NCI-H524 treated with DMSO at 0.1 percent for 48 hours (cell line): ENCODE data around the gene CAV2.

Experiments used
- DNase-seq: peaks from one replicate; lab custom pipeline; 2025; lab: John Stamatoyannopoulos, UW

CAV2 gene

GRCh38 chr7:116524609-116525297, 25.2 kb downstream of the CAV2 start, which contains the start of gene CAV1:
TSS of gene CAV1 (plus strand) at chr7:116525036. CDS start at chr7:116525063, 27 bp downstream.
- no peak for DNase-seq

DNA sequence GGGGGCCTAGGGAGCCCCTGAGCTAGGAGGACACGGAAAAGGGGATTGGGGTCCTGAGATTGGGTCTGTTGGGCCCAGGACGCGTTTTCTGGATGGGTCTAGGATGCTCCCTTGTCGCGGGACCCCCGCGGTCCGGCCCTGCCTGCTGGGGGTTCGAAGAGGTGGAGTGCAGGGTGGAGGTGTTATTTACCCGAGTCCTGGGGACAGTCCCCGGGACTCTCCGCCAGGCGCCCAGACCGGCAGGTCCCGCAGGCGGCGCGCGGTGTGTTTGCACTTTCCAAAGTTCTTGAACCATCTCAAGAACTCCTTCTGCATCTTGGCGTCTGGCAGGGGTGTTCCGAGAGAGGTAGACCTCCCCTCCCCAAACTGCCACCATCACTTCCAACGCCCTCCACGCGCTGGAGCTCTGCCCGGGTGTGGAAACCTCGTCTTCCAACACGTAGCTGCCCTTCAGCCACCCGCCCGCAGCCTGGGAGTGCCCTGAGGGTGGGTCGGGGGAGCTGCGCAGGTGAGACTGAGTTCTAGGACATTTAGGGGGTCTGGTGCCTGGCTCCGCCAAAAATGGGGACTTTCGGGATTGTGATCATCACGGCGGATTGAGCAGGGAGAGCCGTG, 25.9 kb downstream of the CAV2 start:
- no peak for DNase-seq

- no peak for DNase-seq
These were observed 26.6 kb downstream of the CAV2 start for GRCh38 chr7:116525913-116526861.

DNA sequence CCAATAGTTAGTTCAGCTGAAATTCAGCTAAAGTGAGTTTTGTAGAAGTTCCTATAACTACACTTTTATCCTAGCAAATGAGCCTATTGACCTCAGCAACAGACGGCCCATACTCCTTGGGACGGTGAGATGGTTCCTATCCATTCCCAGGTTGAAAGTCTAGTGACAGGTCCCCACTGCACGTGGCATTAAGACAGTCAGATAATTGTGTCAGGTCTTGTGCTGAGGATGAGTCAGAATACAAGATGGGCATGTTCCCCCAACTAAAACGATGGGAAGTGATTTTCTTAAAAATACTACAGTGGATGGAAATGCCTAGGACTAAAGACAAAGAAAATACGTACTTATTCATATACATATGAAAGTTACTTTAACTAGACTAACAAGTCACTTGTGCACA, 27.4 kb downstream of the CAV2 start:
- no peak for DNase-seq

- DNase-seq: no peak
These were observed 28.0 kb downstream of the CAV2 start for GRCh38 chr7:116527521-116527920.

DNA sequence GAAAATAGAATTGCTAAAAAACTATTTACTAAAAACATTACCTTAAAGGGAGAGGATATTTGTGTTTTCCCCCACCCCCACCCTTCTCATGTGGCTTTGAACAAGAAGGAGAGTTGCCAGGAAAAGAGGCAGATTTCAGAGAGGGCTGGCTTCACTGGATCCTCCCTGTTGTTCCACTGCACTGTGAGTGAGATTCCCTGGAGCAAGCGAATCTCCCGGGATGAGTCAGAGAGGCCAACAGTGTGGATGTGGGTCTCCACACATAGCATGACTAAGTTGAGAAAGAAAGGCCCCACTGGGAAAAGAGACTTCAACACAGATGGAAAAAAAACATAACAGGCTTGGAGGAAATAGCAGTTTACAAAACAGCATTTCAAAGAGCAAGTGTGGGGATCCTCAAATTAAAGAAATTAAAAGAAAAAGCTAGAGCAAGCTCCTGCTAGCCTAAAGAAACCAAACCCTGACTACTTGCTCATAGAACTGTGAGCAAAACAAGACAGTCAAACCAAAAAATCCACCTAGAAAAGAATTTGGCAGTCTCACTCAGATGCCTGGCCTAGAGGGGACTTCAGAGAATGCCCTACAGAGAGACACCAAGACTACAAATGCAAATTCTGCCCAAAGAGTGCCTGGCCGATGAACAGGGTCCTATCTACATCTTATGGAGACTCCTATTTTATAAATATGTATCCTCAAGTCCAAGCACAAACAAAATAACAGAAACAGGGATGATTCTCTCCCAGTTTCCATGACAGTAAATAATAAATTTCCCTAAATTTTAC, 28.7 kb downstream of the CAV2 start:
- DNase-seq: no peak

GRCh38 chr7:116529250-116529649, 29.7 kb downstream of the CAV2 start:
- DNase-seq: no peak

- no peak for DNase-seq
These were observed 30.7 kb downstream of the CAV2 start for GRCh38 chr7:116530107-116530820.

DNA sequence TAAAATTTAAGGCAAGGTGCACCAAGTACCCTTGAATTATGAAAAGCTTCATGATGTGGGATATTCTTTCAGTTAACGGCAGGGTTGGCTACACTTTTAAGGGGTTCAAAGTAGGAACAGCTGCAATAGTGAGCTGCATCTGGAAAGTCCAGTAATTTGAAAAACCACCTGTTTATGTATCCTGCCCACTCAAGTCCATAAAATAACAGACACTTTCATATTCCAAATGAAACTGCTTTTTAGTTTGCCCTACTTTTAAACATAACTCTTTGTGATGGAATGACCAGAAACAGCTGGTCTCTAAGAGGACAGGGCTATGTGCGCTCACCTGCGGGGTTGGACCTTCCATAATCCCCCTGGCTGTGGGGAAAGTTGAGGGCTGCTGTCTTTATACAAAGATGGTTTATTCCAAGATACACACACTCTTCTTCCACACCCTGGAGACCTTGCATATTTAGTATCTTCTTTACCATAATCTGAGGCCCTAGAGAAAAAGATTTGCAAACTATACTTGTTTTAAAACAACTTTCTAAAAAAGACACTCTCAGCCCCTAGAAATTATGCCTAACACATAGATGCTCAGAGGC, 32.7 kb downstream of the CAV2 start:
- no peak for DNase-seq

- DNase-seq: no peak
These were observed 35.3 kb downstream of the CAV2 start for GRCh38 chr7:116534790-116535189.

DNA sequence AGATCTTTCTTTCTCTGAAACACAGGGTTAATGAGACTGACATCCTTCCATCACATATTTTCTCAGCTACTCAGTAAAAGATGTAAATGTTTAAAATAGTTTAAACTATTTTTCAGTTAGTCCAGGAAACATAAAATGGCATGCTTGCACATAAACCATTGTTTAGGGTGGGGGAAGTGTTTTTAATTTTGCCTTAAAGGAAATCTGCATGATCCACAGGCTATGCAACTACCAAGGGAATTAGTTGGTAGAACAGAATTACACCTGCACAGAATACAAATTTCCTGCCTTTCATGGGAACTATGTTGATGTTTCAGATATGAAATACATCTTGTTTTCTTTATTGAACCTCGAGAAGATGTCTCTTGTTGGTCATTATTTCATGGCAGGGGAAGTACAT, 35.9 kb downstream of the CAV2 start:
- no peak for DNase-seq

DNA sequence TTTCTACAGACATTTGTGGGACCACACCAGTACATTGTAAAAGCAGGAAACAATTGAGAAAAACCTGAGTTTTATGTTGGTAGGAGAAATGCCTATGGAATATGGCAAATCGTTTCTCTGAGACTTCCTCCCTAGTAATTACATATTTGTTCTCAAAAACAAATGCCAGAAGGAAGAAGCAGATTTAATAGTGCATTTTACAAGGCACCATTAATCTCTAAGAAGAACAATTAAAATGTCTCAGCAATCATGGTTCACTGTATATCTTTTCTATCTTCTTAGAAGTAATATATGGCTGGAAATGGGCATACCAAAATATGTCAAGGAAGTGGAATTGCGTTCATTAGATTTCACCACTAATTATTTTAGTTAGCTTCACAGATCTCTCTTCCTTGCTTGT, 38.6 kb downstream of the CAV2 start:
- DNase-seq: no peak

- no peak for DNase-seq
These were observed 40.3 kb downstream of the CAV2 start for GRCh38 chr7:116539879-116540278.

GRCh38 chr7:116540743-116541142, 41.2 kb downstream of the CAV2 start:
- no peak for DNase-seq

- no peak for DNase-seq
These were observed 42.4 kb downstream of the CAV2 start for GRCh38 chr7:116541951-116542350.

GRCh38 chr7:116542618-116543017, 43.1 kb downstream of the CAV2 start:
- no peak for DNase-seq

GRCh38 chr7:116543664-116544063, 44.1 kb downstream of the CAV2 start:
- no peak for DNase-seq

DNA sequence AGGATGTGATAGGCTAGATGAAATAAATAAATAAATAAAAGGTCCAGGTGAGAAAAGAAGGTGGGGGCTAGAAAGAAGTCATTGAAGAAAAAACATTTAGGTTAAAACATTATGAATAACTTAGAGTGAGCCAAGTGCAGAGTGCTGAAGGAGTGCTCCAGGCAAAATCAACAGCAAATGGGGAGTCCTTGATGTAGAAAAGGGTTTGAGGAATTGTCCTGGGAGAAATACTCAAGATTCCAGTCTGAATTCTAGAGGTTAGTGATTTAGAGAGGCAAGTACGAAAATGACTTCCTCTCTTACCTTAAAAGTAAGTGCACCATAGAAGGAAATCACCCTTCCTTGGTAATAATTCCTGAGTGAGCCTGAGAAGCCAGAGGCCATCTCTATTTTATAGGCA, 44.9 kb downstream of the CAV2 start:
- no peak for DNase-seq

GRCh38 chr7:116545411-116545993, 46.0 kb downstream of the CAV2 start:
- DNase-seq: no peak

DNA sequence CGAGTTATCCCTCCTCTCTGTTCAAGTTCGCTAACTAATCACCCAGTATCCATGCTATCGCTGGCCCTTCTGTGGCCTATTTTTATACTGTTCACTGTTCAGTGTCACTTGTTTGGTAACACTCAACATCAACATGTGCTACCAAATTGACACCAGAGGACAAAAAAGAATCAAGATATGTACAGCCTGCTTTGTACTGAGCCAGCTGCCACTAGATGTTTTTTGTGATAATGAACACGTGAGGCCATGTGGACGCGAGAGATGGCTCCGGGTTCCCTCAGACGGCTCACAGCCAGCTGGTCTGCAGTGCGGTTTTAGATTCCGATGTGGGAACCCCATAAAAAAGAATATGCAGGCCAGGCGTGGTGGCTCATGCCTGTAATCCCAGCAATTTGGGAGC, 46.5 kb downstream of the CAV2 start:
- DNase-seq: no peak

DNA sequence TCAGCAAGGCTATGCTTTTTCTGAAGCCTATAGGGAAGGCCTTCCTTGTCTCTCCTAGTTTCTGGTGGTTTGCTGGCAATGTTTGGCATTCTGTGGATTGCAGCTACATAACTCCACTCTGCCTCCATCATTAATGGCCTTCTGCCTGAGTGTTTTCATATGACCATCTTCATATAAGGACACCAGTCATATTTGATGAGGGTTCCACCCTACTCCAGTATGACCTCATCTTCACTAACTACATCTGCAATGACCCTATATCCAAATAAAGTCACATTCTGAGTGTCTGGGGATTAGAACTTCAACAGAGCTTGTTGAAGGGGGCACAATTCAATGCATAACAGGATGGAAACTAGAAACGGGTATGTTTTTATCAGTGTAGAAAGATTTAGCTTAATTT, 47.4 kb downstream of the CAV2 start:
- no peak for DNase-seq
